GM20431 (cell line): ENCODE data around the gene PTPN3.
"Not testable (repeated sequence)": the region's sequence is repeated elsewhere in the genome, so short reads cannot be mapped to it uniquely, and the experiment has no call there.

Experiments used
- in situ Hi-C: fragments of 300-500 bp; cut with MseI, MboI; formaldehyde crosslinking; loops from one replicate; pipeline ENCODE4 v1.15.0; 2020; ENCODE audit warnings: low sequenced_read_pairs; ENCODE audit not compliant: unreplicated experiment

The PTPN3 gene

DNA sequence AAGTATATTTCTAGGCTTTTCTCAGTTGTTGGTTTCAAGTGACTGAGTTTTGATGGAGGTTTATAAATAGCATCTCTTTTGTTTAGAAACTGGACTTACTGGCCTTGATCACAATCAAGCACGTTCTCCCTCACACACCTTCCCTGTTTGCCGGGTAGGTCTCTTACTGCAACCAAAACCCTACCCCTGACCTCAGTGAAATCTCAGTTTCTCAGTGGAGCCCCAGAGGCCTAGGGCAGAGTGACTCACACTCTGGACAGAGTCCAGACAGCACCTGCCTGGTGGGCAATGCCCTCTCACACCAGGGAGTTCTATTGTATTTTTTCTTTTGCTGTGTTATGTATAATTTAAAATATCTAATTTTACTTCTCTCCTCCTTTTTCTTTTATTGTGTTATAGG is 128.8 kb downstream of the PTPN3 start:
- in situ Hi-C loops = no loop called here

DNA sequence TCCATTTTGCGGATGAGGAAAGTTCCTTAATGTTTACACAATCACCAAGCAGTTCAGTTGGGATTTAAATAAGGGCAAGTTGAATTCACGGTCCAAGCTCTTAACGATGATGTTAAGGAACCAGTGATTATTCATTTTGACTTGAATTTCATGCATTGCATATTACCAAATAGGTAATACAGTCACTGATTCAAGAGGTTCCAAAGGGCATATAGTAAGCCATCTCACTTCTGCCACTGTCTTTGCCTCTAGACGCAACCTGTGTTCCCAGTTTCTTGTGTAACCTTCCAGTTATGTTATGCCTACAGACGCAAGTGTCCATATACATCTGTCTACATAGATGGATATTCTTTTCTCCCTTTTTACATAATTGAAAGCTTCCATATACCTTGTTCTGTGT is 137.3 kb downstream of the PTPN3 start:
- in situ Hi-C loops = no loop called here

DNA sequence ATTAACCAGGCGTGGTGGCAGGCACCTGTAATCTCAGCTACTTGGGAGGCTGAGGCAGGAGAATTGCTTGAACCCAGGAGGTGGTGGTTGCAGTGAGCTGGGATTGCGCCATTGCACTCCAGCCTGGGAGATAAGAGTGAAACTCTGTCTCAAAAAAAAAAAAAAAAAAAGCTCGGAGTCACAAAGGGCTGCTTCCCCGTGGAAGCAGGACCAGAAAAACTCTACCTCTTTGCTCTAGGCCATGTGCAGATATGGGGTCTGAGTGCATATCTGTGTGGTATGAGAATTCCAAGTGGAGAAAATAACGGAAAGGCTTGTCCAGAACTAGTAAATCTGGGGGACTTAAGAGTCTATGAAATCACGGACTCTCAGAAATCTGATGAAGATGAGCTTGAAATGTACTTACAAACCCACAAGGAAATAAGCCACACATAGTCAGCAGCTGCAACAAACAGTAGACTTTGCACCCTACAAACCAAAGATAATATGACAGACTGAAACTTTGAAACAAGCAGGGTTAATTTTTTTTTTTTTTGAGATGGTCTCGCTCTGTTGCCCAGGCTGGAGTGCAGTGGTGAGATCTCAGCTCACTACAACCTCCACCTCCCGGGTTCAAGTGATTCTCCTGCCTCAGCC is 139.0 kb downstream of the PTPN3 start:
- in situ Hi-C loops = not testable (repeated sequence)

DNA sequence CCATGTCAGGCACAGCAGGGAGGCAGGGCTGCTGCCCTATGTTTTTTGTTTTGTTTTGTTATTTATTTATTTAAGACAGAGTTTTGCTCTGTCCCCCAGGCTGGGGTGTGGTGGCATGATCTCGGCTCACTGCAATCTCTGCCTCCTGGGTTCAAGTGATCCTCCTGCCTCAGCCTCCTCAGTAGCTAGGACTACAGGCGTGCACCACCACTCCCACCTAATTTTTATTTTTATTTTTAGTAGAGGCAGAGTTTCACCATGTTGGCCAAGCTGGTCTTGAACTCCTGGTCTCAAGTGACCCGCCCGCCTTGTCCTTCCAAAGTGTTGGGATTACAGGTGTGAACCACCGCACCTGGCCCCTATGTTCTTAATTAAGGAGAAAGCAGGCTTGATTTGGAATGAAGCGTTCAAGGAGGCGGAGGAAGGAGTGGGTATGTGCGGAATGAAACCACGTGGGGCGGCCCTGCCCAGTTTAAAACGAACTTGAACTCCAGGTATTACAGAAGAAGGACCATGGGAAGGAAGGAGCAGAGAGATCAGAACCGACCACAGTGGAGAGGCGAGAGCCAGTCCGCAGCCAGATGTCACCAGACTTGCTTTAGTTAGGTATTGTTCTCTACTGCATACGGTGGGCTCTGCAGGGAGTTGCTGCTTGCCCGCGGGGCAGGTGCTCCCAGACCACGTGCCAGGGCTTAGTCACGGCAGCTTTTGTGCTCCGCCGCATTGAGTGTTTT is 142.4 kb downstream of the PTPN3 start:
- in situ Hi-C loops = no loop called here

DNA sequence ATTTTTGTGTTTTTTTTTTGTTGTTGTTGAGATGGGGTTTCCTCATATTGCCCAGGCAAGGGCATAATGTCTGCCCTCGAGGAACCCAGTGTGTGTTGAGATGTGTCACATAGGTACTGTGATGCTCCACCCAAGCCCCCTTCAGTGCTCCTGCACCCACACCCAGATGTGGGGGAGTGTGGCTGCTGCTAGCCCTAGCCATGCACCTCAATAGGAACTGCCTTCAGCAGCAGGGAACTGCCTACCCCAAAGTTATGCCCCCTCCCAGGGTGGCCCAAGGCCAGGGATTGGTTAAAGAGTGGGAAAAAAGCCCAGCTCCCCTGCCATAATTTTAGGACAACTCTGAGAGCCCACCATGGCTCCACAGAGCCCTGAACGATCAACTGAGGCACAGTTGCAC is 143.9 kb downstream of the PTPN3 start:
- in situ Hi-C loops = no loop called here

DNA sequence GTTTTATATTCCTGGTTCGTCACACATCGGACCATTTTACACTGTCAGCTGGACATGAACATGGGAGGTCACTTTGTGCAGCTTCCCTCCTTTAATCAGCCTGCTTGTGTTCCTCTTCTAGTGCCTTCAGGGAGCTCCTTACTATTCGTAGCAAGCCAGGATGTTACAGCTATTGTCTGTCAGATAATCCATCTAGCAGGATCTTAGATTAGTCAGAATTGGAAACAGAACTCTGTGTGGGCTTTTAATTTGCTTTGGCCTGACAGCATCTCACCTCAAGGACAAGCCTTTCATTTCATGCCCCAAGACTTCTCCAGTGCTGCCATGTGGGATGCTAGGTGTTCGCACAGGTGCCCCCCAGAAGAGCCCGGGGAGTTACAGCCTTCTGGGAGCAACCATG is 147.1 kb downstream of the PTPN3 start:
- in situ Hi-C loops = no loop called here

DNA sequence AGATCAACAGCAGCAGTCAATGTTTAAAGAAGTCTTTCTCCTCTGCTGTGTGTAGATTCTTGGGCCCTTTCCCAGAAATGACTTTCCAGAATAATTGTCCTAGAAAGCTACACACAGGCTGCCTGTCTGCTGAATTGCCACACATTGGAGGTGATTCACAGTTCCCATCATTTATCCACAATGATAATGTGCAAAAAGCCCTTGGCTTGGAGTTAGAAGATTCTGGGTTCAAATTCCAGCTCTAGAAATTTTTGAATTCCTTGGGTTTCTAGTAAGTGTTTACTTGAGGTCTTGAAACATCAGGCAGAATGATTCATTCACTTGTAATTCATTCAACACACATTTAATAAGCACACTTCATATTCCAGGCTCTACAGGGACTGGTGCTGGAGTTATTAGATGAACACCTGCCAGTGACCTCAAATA is 148.7 kb downstream of the PTPN3 start:
- in situ Hi-C loops = no loop called here

DNA sequence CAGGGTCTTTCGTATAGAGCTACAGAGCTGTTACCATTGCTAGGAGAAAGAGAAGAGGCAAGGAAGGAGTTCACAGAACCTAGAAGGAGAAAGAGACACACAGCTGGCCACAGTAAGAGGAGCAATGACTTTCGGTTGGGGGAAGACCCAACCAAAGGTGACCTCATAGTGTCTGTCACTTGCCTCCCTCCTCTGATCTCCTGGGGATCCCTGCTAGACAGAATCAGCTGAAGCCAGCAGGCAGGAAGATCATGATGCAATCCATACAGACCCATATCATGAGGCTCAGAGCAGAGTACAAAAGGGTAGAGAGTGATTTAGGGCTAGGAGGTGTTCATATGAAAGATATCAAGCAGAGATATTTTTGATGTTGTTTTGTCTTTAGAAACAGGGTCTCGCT is 151.2 kb downstream of the PTPN3 start:
- in situ Hi-C loops = no loop called here

DNA sequence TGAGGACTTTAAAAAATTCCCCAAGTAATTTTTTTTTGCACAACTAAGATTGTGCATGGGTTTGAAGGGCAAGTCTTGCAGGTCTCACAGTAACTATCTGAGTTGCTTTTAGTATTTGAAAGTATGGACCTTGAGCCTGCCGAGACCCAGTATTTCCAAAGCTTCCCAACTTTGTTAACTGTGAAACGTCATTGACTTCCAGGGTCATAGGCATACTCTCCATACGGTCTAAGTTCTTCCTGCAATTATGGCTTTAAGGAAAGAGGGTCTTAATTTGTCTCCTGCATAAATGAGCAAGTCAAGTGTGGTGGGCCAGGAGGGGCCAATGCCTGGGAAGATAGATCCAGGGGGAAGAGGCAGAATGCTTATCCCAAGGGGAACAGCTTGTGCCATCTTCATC is 153.2 kb downstream of the PTPN3 start:
- in situ Hi-C loops = no loop called here

DNA sequence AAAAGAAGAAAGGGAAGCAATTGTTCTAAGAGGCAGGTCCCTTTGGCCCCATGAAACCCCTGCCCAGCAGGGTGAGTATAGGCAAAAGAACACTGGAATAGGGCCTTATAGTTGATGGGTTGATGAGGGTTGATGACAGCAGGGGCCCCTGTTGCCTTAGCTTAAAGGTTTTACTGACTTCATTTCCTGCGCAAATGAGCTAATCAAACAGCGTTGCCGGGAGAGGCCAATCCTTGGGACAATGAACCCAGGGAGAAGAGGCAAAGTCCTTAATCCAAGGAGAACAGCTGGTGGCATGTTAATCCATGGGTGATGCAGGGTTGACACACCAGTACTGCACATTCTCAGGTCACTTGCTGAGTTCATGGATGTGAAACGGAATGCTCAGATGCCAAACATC is 155.2 kb downstream of the PTPN3 start:
- in situ Hi-C loops = no loop called here

DNA sequence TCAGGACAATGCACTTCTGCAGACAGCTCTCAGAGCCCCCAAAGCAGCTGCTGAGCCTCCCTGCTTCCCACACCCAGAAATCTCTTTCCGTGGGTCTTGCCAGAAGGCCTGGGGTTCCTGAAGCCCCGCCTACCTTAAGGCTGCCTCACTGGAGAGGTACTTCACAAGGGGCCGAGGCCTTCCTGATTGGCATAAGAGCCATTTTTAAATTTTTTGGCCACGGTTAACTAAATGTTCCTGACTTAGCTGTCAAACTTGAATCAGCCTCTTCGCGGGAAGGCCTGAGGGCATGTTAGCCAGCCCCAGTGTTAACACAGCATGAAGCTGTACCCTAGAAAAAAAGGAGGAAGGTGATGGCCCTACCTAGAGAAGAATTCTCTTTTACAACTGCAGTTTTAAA is 156.5 kb downstream of the PTPN3 start:
- in situ Hi-C loops = no loop called here

DNA sequence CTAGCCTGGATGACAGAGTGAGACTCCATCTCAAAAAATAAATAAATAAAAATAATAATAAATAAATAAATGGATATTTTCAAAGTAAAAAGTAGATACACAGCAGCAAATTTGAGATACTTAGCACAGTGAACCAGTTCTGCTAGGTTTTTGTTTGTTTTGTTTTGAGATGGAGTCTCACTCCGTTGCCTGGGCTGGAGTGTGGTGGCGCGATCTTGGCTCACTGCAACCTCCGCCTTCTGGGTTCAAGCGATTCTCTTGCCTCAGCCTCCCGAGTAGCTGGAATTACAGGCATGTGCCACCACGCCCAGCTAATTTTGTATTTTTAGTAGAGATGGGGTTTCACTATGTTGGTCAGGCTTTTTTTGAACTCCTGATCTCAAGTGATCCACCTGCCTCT is 157.1 kb downstream of the PTPN3 start:
- in situ Hi-C loops = not testable (repeated sequence)

DNA sequence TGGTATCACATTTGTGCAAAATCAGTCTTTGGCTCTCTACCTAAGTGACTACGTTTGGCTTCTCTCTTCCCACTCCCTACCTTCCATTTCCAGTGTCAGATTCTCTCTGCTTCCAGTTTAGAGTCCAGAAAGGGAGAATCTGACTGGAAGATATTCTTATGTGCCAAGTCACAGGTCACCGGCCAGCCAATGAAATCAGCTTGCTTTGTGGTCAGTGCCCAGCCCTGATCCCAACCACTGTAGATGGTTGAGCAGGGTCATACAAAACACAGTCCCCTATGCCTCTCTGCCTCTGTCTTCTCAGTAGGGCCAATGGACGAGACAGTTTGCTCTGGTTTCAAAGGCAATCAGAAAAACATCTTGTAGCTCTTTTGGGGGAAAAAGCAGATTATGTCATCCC is 161.7 kb downstream of the PTPN3 start:
- in situ Hi-C loops = no loop called here

DNA sequence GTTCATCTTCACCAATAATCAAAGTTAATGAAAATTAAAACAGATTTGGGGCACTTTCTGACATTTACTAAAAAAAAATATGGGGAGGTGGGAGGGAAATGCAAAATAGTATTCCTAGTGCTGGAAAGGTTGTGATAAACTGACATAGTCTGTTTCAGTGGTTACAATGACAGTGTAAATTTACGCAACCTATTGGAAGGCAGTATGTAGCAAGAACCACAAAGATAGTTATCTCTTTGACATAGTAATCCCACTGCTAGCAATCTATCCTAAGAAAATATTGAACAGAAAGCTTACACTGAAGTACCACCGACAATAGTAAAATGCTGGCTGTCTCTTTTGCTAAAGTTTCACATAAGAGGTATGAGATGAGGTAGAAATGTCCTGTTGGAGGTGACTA is 162.2 kb downstream of the PTPN3 start:
- in situ Hi-C loops = no loop called here

DNA sequence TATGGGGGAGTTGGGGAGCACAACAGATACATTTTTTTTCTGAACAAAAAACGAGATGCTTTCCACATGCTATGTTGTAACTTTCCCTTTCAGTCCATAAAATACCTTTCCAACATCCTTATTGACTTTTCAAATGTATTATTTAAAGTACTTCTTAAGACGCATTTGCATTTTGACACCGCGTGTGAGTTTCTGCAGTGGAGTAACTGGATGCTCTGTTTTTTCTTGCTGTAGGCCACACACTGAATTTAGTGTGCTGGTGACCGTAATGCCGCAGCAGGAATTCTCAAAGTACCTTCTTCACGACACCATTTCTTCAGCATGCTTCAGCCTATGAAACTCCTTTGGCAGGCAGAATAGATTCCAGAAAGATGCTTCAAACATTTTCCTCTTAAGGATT is 163.0 kb downstream of the PTPN3 start:
- in situ Hi-C loops = no loop called here

DNA sequence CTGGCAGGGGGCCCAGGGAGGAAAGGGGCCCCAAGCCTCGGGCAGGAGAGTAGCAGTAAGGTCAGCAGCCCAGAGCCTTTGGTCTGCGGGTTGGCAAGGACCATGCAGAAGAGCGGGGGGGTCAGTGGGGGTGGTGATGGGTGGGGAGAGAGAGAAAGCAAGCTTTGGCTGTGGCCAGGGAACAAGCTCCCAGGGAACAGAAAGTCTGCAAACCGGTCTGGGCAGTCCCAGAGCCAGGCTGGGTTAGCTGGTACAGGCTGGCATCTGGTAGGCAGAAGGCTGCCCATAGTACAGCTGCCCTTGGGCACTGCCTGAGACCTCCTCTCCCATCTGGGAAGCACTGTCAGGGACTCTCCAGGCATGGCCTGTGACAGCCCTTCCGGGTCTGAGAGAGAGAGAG is 166.8 kb downstream of the PTPN3 start:
- in situ Hi-C loops = no loop called here

DNA sequence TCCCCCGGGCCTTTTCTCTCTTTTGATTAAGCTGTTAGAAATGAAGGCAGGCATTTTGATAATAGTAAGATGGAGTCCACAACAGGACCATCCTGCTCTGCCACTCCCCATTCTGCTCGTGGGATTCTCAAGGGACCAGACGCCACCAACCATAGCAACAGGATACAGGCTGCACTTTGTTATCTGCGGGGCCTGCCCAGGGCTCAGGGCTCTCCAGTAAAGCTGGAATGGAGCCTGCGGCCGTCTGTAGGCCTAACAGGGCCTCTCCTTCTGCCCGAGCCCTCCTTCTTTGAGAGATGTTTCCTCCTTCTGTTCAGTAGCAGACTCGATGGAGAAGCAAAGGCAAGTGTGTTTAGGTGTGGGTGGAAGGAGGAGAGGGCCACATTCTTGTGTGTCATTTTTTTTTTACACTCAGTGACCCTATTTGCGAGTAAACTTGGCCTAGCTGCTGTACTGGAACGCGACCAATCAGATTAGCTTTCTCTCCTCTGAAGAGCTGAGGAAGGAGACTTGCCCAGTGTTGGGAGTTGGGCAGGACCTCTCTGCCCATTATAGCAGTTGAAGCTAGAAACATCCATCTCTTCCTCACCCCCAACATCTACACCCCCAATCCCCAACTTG is 168.4 kb downstream of the PTPN3 start:
- in situ Hi-C loops = no loop called here

DNA sequence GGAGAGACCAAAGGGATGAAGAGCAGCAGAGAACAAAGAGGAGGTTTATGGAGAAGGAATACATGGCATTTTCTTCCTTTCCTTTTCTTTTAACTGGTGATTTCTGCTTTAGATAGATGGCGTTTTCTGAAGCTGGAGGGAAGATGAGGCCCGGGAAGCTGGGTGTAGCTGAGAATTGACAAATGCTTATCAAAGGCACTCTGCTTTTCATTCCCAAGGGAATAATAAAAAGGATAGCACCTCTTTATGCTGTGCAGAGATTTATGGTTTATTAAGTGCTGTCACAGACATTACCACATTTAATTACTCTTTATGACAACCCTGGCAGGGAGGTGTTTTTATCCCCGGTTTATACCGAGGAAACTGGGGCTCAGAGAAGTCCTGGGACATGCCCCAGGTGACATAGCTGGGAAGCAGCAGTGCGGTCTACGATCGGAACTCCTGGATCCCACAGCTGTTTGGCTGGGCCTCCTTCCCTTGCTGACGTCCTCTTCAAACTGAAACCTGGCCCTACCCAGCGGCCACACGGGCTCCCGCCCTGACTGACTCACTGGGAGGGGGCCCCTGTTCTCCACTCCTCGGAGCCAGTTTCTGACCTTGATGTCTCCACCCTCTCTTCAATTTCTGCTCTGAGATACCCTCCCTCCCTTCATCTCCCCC is 169.0 kb downstream of the PTPN3 start:
- in situ Hi-C loops = no loop called here
